HG03378 (cell line): ENCODE measurements around the gene ZNF142.

Experiments
- ATAC-seq: cut with Tn5 transposase; IDR thresholded peaks from one replicate; pipeline ENCODE4 v1.9.1; 2021; ENCODE audit warnings: mild to moderate bottlenecking, moderate library complexity; ENCODE audit not compliant: unreplicated experiment

The ZNF142 gene

GRCh38 chr2:218659258-218659987, at the start of gene ZNF142, which contains the start of gene BCS1L:
Gene ZNF142 (minus strand): TSS chr2:218659623. CDS start chr2:218656429, 3,194 bp downstream.
Gene BCS1L (plus strand): TSS chr2:218659683. CDS start chr2:218660988, 1,305 bp downstream.
- peak; percentile 76 for ATAC-seq

GRCh38 chr2:218708086-218708485, 48.7 kb upstream of the ZNF142 start:
- peak; percentile 40 for ATAC-seq

DNA sequence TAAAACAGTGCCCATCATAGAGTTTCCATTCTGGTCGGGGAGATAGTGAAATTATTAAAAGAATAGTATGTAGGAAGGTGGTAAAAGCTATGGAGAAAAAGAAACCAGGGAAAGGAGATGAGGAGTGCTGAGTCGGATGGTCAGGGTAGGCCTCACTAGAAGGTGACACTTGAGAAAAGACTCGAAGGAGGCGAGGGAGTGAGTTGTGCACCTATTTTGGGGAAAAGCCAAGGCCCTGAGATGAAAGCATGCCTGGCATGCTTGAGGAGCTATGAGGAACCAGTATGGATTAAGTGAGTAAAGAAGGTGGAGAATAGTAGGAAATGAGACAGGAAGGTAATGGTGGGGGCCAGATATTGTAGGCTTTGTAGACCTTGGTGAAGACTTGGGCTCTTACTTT, 43.9 kb upstream of the ZNF142 start:
- ATAC-seq, result no peak

GRCh38 chr2:218701806-218702205, 42.4 kb upstream of the ZNF142 start:
- ATAC-seq, result no peak

GRCh38 chr2:218698885-218699284, 39.5 kb upstream of the ZNF142 start:
- no peak for ATAC-seq

GRCh38 chr2:218694405-218695145, 35.2 kb upstream of the ZNF142 start:
- ATAC-seq, result no peak

DNA sequence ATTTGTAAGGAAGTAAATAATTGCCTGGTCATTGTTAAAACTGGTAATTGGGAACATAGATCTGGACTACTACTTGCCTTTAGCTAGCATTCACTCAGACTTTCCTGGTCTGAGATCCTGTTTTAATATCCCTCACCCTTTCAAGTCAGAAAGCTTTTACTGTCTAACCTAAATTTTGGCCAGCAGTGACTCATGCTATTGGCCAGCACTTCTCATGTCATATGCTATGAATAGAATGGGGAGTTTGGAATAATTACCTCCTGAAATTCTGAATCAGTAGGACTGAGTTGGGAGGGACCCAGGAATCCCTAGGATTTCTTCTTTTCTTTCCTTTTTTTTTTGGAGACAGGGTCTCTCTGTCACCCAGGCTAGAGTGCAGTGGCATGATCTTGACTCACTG, 31.8 kb upstream of the ZNF142 start:
- ATAC-seq, result no peak

GRCh38 chr2:218687400-218688060, 28.1 kb upstream of the ZNF142 start:
- ATAC-seq, result peak; percentile 55

DNA sequence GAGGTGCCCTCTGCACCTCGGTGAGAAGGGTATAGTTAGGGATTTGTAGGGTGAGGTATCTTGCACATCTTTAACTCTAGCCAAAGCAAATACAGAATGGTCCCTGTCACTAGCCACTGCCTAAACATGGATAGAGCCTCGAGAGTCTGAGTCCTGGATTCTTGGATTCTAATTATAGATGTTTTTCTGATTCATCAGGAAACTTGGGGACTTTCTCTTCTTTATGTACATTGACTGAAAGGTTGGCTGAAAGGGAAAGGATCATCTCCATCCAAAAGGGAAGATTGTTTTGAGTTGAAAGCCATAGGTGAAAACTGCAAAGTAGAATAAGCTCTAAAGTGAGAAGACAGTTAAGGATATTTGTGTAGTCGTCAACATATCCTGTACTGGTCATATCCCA, 20.6 kb upstream of the ZNF142 start:
- no peak for ATAC-seq

GRCh38 chr2:218679119-218679518, 19.7 kb upstream of the ZNF142 start:
- ATAC-seq, result no peak

- ATAC-seq, result peak; percentile 82
Observed at GRCh38 chr2:218671654-218672566, 12.5 kb upstream of the ZNF142 start, which contains the start of the genes RNF25 and STK36. Gene RNF25 (minus strand): TSS chr2:218672002. CDS start chr2:218671970, 32 bp downstream. Gene STK36 (plus strand): TSS chr2:218672086. CDS start chr2:218672830, 744 bp downstream.

GRCh38 chr2:218671097-218671653, 11.8 kb upstream of the ZNF142 start:
- ATAC-seq, result peak; percentile 4

- no peak for ATAC-seq
Observed at GRCh38 chr2:218664653-218665052, 5.2 kb upstream of the ZNF142 start.

DNA sequence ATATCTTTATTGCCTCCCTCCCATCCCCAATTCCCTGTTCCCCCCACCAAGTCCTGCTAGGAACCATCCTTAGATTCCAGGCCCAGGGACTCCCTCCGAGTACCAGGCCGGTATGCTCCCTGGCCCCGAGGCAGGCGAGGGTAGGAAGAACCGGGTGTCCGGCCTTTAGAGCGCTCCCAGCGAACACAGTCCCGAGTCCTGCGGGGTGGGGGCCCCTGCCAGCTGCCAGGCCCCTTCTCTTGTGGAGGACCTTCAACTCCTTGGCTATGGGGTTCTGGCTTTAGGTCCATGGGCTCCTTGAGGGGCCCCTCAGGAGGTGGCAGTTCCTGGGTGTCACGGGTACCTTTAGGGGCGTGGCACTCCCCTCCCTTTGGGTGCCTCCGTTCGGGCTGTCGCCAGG, 4.5 kb upstream of the ZNF142 start:
- no peak for ATAC-seq

DNA sequence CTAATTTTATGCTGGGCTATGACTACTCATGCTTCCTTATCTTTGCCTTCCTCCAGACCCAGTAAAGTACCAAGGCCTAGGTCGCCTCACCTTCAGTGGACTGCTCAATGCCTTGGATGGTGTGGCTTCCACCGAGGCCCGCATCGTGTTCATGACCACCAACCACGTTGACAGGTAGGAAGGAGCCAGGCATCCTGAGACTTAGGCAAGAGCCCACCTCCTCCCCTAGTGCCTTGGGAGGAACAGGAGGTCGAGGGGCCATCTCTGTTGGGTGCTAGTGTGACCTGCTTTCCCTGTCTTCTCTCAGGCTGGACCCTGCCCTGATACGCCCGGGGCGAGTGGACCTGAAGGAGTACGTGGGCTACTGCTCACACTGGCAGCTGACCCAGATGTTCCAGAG, 3.4 kb upstream of the ZNF142 start:
- no peak for ATAC-seq

DNA sequence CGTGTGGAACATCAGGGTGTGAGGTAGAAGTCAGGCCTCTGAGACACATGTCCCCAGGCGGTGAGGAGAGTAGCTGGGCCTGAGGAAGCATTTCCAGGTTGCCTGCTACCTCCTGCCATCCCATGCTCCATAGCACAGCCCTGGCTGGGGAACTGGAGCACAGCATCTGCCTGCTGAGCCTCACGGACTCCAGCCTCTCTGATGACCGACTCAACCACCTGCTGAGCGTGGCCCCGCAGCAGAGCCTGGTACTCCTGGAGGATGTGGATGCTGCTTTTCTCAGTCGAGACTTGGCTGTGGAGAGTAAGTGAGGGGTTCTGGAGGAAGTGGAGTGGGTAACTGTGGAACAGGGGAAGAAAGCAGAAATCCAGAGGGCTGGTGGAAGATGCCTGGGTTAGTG, 3.0 kb upstream of the ZNF142 start:
- ATAC-seq, result no peak

DNA sequence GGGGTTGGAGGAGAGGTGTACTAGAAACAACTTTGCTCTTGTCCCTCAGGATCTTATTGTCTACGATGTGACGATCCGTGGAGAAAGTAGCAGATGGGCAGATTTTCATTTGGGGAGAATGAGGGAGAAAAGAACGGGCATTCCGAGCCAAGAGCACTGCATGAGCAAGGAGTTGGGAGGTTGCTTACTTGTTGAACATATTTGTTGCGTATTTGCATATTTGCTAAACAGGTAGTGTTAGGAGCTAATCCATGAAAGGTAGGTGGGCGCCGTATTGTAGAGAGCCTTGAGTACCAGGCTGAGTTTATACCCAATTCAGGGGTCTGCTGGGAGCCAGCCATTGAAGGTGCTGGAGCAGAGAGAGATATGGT, 550 bp upstream of the ZNF142 start:
- ATAC-seq, result no peak

DNA sequence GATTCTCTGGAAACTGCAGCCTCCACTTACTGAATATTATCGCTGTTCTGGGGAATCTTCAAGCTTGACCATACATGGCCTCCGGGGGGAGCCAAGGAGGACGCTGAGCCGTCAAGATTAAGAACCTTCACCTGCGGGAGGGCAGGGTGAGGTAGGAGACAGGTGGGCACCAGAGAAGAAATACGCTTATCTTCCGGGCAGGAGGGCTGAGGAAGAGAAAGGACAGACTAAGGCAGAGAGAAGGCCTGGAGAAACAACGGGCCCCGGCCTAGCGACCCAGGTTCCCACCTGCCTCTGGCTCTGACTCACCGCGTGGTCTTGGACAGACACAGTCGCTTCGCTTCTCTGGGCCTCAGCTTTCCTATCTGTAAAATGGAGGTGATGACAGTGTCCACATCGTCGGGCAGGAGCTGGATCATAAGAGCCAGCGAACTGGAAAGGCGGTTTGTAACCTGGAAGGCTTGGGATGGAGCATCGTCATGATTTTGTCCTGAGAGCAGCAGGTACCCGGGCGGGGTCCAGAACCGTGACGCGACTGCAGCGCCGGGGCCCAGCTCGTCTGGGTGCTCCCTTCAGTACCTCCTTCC, 659 bp downstream of the ZNF142 start:
- peak; percentile 39 for ATAC-seq

DNA sequence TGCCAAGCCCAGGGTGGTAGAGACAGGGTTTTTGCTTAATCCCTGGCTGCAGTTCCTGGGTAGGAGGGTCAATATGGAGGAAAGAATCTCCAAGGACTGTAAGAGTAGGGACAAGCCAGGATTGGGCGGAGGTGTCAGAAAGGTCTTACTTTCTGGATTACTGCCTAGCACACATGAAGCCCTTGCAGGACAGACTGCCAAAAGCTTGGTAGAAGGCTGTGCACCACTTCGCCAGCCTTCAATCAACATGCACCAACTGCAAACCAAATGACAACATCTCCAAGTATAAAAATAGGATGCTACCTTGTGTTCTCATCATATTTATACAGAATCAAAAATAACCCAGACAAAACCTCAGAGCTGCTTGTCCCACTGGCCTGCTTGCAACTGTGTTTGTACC, 3.7 kb downstream of the ZNF142 start:
- ATAC-seq, result no peak

DNA sequence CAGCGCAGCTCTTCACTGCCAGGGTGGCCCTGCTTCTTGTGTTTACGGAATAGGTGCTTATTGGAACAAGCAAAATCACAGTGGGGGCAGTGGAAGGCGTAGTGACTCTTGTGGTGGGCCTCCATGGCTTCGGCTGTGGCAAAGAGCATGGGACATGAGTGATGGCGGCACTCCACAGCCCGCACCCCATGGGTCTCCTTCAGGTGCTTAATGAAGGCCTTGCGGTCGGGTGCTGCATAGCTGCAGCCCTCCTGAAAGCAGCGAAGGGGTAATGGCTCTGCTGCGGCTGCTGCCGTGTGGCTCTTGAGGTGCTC, 10.7 kb downstream of the ZNF142 start:
- no peak for ATAC-seq
